Measurements from ENCODE around the gene TMED5.

The TMED5 gene

DNA sequence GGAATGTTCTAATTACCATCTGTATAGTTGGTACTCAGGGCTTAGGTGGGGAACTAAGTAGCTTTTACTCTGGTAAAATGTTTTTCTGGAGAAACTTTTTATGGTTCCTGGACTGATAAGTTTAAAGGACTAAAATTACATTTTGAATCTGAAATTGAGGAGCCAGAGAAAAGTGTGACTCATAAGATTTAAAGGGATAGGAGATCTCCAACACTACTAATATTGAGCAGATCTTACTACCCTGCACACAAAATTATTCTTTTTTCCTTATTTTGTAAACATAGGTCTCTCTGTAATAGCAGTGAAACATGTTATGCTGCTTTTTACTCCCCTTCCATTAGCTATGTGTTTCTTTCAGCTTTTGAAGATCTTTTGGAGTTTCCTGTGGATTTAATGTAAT lies 68.7 kb downstream of the TMED5 start:
- in situ Hi-C loops (cut with MboI; ENCODE audit: low sequenced_read_pairs, unreplicated experiment) = no loop called here
- DNase-seq (ENCODE audit: low spot score) = no peak
- TF ChIP-seq, protein P1, sequence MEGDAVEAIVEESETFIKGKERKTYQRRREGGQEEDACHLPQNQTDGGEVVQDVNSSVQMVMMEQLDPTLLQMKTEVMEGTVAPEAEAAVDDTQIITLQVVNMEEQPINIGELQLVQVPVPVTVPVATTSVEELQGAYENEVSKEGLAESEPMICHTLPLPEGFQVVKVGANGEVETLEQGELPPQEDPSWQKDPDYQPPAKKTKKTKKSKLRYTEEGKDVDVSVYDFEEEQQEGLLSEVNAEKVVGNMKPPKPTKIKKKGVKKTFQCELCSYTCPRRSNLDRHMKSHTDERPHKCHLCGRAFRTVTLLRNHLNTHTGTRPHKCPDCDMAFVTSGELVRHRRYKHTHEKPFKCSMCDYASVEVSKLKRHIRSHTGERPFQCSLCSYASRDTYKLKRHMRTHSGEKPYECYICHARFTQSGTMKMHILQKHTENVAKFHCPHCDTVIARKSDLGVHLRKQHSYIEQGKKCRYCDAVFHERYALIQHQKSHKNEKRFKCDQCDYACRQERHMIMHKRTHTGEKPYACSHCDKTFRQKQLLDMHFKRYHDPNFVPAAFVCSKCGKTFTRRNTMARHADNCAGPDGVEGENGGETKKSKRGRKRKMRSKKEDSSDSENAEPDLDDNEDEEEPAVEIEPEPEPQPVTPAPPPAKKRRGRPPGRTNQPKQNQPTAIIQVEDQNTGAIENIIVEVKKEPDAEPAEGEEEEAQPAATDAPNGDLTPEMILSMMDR (IDR thresholded peaks at IDR 0.05; ENCODE audit: borderline replicate concordance, control extremely low read depth, extremely low read depth, insufficient read depth, missing control alignments) = no peak

DNA sequence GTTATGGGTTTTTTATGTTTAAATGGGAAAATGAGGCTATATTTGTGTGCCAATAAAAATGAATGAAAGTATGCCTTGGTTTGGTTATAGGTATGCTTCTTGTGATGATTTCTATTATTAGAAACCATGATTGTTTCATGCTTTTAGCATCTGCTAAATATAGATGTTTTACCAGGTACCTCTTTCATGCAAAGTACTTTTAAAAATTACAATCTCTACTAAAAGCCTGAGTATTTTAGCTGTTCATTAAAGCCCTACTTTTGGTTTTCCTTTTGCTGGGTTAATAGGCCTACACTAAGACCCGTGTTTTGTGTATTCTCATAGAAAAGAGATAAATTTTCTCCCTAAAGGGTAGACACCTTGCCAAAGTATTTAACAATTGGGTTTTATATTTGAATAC lies 69.1 kb downstream of the TMED5 start:
- in situ Hi-C loops (cut with MboI; ENCODE audit: low sequenced_read_pairs, unreplicated experiment) = no loop called here
- DNase-seq (ENCODE audit: low spot score) = no peak
- TF ChIP-seq, protein P1 (IDR thresholded peaks at IDR 0.05; ENCODE audit: borderline replicate concordance, control extremely low read depth, extremely low read depth, insufficient read depth, missing control alignments) = no peak

DNA sequence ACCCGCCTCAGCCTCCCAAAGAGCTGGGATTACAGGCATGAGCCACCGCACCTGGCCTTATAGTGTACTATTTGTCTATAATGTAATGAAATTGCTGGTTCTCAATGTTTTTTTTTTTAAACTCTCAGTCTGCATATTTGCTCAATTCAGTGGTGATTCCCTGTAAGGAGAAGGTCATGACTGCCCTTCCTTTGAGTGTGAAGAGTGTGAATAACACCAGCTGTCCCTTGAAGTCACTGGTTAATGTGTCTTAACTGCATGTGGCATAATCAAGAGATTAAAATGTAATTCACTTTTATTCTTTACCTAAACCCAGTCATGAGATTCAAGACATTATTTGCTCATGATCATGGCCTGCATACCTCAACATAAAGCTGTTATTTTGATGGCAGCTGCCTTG lies 70.6 kb downstream of the TMED5 start:
- in situ Hi-C loops (cut with MboI; ENCODE audit: low sequenced_read_pairs, unreplicated experiment) = no loop called here
- TF ChIP-seq, protein P1 (IDR thresholded peaks at IDR 0.05; ENCODE audit: borderline replicate concordance, control extremely low read depth, extremely low read depth, insufficient read depth, missing control alignments) = no peak
- no peak for DNase-seq (ENCODE audit: low spot score)

DNA sequence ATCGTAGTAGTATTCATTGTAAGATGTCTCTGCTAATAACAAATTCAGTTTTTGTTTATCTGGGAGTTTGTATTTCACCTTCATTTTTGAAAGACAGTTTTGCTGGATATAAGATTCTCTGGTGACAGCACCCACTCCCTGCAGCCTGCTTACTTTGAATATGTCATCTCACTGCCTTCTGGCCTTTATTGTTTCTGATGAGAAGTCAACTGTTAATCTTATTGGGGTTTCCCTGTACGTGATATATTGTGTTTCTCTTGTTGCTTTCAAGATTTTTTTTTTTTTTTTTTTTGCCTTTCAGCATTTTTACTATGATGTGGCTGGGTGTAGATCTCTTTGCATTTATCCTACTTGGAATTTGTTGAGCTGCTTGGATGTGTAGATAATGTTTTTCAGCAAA lies 71.9 kb downstream of the TMED5 start:
- DNase-seq (ENCODE audit: low spot score) = no peak
- in situ Hi-C loops (cut with MboI; ENCODE audit: low sequenced_read_pairs, unreplicated experiment) = no loop called here

DNA sequence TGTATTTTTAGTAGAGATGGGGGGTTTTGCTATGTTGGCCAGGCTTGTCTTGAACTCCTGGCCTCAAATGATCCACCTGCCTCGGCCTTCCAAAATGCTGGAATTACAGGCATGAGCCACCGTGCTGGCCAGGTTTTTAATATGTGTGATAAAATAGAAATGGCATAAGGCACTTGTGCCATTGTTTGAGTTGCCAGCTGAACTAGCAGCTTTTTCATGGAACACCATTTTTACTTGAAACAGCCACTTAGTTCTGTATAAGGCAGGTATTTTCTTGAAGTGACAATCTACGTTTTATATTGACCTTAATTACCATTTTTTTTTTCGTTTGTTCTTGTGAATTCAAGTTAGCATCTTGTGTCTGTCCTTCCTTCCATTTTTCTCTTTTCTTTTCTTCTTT lies 72.8 kb downstream of the TMED5 start:
- TF ChIP-seq, protein P1 (IDR thresholded peaks at IDR 0.05; ENCODE audit: borderline replicate concordance, control extremely low read depth, extremely low read depth, insufficient read depth, missing control alignments) = no peak
- in situ Hi-C loops (cut with MboI; ENCODE audit: low sequenced_read_pairs, unreplicated experiment) = no loop called here
- no peak for DNase-seq (ENCODE audit: low spot score)

More for the DNA sequence above, 71.9 kb downstream of the TMED5 start:
- TF ChIP-seq, protein P1 (IDR thresholded peaks at IDR 0.05; ENCODE audit: borderline replicate concordance, control extremely low read depth, extremely low read depth, insufficient read depth, missing control alignments) = no peak

DNA sequence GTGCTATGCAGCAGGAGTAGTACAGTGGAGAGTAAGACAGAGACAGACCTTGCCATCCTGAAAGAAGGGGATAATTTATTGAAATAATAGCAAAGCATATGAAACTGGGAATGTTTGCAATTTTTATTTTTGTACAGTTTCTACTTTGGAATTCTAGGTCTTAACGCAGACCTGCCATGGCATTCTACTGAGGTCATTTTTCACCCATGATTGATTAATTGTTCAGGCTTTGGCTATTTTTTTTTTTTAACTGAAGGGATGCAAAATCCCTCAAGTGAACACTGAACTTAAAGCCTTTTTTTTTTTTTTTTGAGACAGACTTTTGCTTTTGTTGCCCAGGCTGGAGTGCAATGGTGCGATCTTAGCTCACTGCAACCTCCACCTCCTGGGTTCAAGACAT lies 74.0 kb downstream of the TMED5 start:
- in situ Hi-C loops (cut with MboI; ENCODE audit: low sequenced_read_pairs, unreplicated experiment) = no loop called here
- DNase-seq (ENCODE audit: low spot score) = no peak
- TF ChIP-seq, protein P1 (IDR thresholded peaks at IDR 0.05; ENCODE audit: borderline replicate concordance, control extremely low read depth, extremely low read depth, insufficient read depth, missing control alignments) = no peak

DNA sequence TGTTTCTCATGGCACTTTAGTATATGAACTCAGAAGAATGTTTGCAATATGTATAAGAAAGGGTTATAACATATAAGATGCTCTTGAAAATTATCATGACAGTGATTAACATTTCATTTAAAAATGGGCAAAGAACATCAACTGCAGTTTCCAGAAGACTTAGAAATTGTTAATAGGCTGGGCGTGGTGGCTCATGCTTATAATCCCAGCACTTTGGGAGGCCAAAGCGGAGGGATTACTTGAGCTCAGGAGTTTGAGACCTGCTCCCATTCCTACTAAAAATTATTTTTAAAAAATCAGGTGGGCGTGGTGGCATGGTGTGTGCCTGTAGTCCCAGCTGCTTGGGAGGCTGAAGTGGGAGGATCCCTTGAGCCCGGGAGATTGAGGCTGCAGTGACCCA lies 78.1 kb downstream of the TMED5 start:
- in situ Hi-C loops (cut with MboI; ENCODE audit: low sequenced_read_pairs, unreplicated experiment) = no loop called here
- TF ChIP-seq, protein P1 (IDR thresholded peaks at IDR 0.05; ENCODE audit: borderline replicate concordance, control extremely low read depth, extremely low read depth, insufficient read depth, missing control alignments) = no peak
- DNase-seq (ENCODE audit: low spot score) = no peak
